Eye (tissue), 1 donor: ENCODE results near the gene HOXB1.

Experiments used
- DNase-seq: peaks from one replicate; pipeline ENCODE4 v3.0.0-alpha.2; 2015

The HOXB1 gene

GRCh38 chr17:48530887-48531272, at the start of gene HOXB1:
TSS of gene HOXB1 (minus strand) at chr17:48531011. CDS start at chr17:48530904, 107 bp downstream.
- DNase-seq: no peak

- peak; percentile 75 for DNase-seq
These were observed 49.1 kb upstream of the HOXB1 start for GRCh38 chr17:48579760-48580554.

- no peak for DNase-seq
These were observed 48.6 kb upstream of the HOXB1 start for GRCh38 chr17:48579471-48579759.

GRCh38 chr17:48578616-48579470, 48.0 kb upstream of the HOXB1 start:
- DNase-seq: peak; percentile 72

- peak; percentile 72 for DNase-seq
These were observed 47.3 kb upstream of the HOXB1 start, which contains the start of gene HOXB4 for GRCh38 chr17:48577946-48578615. TSS of gene HOXB4 (minus strand) at chr17:48578350. CDS start at chr17:48578319, 31 bp downstream.

GRCh38 chr17:48577330-48577945, 46.6 kb upstream of the HOXB1 start:
- DNase-seq: no peak

- DNase-seq: peak; percentile 56
These were observed 45.9 kb upstream of the HOXB1 start for GRCh38 chr17:48576479-48577309.

GRCh38 chr17:48575673-48576478, 45.1 kb upstream of the HOXB1 start:
- no peak for DNase-seq

GRCh38 chr17:48575066-48575582, 44.3 kb upstream of the HOXB1 start:
- DNase-seq: peak; percentile 46

GRCh38 chr17:48574505-48575065, 43.8 kb upstream of the HOXB1 start:
- no peak for DNase-seq

- DNase-seq: no peak
These were observed 41.1 kb upstream of the HOXB1 start for GRCh38 chr17:48571826-48572417.

- DNase-seq: no peak
These were observed 40.4 kb upstream of the HOXB1 start for GRCh38 chr17:48571024-48571818.

GRCh38 chr17:48570325-48571023, 39.7 kb upstream of the HOXB1 start:
- DNase-seq: no peak

- DNase-seq: no peak
These were observed 39.0 kb upstream of the HOXB1 start for GRCh38 chr17:48569674-48570324.

- no peak for DNase-seq
These were observed 38.4 kb upstream of the HOXB1 start for GRCh38 chr17:48569240-48569582.

- no peak for DNase-seq
These were observed 37.9 kb upstream of the HOXB1 start for GRCh38 chr17:48568499-48569239.

GRCh38 chr17:48567646-48568354, 37.0 kb upstream of the HOXB1 start:
- no peak for DNase-seq
